Stimulated activated CD4-positive, alpha-beta T cell treated with anti-CD3 and anti-CD28 coated beads, Interleukin-2, amount 100 ng/mL, for 4 hours (primary cell): ENCODE results near the gene REEP5.
A peak's percentile ranks its signal among the peaks of the same experiment; 100 is the strongest.
"Not testable (repeated sequence)": the region's sequence is repeated elsewhere in the genome, so short reads cannot be mapped to it uniquely, and the experiment has no call there.

Experiments
- DNase-seq: peaks from one replicate; pipeline ENCODE4 v3.0.0-alpha.2; 2020; ENCODE audit warnings: low read depth

Gene REEP5

GRCh38 chr5:112885001-112885400, 37.0 kb downstream of the REEP5 start:
- no peak for DNase-seq

DNA sequence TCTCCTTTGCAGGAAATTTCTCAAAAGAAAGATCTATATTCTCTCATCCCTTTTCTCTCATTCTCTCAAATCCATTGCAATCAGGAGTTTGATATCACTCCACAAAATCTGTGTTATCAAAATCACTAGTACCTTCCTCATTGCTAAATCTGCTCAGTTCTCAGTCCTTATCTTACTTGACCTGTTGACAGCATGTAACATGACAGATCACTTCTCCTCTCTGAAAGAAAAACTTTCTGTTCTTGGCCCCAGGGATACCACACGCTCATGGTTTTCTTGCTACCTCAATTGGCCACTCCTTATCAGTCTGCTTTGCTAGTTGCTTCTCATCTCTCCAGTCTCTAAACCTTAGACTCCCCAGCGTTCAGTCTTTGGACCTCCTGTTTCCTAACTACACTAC, 38.8 kb downstream of the REEP5 start:
- DNase-seq: no peak

- DNase-seq: no peak
Measured at GRCh38 chr5:112880219-112880964, 41.6 kb downstream of the REEP5 start.

DNA sequence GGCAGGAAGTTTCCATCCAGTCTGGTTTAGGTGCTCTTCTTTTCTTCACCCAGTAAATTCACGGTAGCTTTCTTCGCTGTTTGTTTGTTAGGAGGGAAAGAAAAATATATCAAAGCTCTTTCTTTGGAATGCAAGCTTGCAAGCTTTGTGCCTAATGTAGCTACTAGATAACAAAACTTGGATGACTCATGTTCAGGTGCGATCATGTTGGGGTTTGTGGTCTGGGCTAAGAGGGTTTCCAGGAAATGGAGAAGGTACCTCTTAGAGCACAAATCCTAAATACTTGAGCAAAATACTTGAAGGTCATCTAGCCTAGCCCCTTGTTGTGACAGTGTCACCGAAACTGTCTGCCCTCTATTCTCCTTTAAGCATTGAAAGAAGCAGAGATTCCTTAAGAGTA, 43.3 kb downstream of the REEP5 start:
- DNase-seq: peak; percentile 54

GRCh38 chr5:112878101-112878500, 43.9 kb downstream of the REEP5 start:
- DNase-seq: no peak

DNA sequence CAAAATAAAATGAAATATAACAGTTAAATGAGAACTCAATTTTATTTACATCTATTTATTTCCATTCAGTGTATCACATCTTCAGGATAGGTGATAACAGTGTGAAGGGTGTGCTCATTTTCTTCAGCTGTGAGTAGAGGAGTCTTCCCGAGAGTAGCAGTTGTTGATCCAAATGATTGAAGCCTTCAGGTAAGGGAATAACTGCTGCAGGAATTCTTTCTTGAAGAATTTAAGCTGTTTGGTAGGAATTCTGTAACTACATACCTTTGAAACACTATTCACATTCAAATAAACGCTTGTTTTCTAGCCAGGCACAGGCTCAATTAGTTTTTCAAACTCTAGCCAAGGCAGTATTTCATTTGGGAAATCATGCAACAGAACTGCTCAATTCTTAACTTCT, 45.7 kb downstream of the REEP5 start:
- no peak for DNase-seq

GRCh38 chr5:112870966-112871365, 51.1 kb downstream of the REEP5 start:
- DNase-seq: no peak

- DNase-seq: no peak
Measured at GRCh38 chr5:112869948-112870347, 52.1 kb downstream of the REEP5 start.

DNA sequence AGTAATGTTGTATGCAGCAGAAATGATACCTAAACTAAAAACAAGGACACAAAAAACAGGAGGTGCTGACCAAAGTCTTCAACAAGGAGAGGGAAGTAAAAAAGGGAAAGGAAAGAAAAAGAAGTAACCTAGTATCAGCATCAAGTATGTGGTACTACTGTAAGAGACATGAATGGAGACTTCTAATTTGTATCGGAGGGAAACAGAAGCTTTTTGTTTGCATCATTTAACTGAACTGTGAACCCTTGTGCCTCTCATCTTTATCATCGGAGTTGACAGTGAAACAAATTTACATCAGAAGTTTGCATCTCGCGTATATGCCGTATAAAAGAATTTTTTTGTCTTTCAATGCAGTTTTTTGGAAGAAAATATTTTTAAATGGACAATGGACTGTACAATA, 54.6 kb downstream of the REEP5 start:
- no peak for DNase-seq

DNA sequence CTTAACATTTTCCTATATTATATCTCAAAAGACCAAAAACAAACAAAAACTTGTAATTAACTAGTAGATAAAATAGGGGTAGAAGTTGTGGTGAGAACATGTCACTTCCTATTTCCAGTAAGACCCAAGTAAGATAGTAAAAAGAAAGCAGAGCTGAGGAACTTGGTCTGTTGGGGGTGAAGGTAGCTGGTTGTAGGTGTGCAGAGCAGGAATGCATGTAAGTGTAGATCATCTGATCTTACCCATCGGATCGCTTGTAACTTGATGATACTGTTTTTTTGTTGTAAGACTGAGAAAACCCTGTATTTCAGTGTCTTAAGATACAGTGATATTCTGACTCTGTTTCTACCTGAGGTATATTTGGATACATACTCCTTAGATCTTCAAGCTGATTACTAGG, 55.3 kb downstream of the REEP5 start:
- DNase-seq: no peak

DNA sequence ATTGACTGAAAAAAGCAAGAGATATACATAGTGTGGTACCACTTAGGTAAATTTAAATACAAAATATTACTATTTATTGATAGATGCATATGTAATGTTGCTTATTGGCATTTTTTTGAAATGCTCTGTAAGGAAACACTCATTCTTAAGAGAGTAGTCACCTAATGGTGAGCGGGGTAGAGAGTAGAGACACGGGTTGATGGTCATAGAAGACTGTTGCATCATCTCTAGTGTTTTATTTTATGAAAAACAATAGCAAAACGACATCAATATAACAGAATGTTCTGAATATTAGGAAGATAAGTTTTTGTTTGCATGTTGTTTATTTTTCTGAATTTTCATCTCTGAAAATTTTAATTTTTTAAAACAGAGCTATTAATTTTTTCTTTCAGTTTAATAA, 56.9 kb downstream of the REEP5 start:
- no peak for DNase-seq

GRCh38 chr5:112863549-112863948, 58.5 kb downstream of the REEP5 start:
- no peak for DNase-seq

DNA sequence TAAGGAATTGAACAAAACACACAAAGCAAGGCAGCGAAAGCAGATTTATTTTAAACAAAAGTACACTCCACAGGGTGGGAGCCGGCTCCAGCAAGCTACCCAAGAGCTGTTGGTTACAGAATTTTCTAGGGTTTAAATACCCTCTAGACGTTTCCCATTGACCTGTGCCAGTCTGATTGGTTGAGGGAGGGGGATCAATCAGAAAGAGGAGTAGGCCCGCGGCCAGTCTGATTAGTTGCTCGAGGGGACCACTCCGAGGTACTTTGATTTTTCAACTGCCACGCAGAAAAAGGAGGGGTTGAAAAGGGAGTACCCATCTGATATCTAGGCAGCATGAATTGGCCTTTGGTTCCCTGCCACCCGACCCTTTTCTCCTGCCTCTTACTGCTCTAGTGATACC, 59.9 kb downstream of the REEP5 start:
- DNase-seq: no peak

DNA sequence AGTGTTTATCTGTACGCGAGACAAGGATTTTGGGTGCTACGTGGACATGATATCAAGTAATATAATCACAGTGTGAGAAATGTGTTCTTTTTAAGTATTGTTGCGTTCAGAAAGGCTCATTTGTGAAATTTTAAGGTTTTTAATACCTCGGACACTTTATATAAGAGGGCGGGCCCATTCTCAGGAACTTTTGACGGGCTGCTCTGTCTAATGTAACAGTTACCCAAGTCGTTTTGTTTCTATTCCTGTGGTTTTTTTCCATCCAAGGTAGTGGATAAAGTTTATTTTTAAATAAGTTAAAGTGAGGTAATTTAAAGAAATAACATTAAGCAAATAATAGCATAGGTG, 60.4 kb downstream of the REEP5 start:
- no peak for DNase-seq

DNA sequence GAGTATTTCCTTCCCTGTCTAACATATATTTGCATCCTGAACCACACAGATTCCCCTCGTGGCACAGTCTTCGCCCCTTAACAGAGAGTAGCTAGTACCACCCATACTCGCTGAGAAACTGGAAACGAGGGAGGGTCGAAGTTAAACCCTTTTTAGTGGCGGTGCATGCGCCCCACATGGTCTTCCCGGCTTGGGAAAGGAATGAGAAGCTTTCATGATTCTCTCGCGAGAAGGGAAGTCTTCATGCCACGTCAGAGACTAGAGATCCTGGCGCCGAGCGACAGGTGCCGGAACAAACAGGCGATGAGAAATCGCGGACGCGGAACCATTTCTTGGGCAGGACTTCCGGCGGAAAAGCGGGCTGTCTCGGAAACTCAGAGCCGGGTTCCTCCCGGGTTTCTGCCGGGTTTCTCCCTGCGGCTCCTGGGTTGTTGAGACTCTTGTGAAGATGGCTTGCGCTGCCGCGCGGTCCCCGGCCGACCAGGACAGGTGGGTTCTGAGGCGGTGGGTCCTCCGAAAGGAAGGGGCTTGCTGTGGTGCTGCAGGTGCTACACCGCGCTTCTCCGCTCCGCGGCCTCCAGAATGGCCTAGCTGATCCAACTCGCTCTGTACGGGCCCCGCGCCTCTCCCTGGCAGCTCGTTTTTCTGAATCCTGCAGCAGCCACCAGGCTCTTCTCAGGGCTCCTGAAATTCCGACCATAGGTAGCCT, 60.9 kb downstream of the REEP5 start, which contains the start of gene SRP19:
TSS of gene SRP19 (plus strand) at position 359 of the 709 bp plus-strand sequence. CDS start at position 449, 90 bp downstream.
- DNase-seq: peak; percentile 86

- not testable (repeated sequence) for DNase-seq
Measured at GRCh38 chr5:112860571-112860928, 61.5 kb downstream of the REEP5 start.

- DNase-seq: no peak
Measured at GRCh38 chr5:112857866-112858265, 64.2 kb downstream of the REEP5 start.

DNA sequence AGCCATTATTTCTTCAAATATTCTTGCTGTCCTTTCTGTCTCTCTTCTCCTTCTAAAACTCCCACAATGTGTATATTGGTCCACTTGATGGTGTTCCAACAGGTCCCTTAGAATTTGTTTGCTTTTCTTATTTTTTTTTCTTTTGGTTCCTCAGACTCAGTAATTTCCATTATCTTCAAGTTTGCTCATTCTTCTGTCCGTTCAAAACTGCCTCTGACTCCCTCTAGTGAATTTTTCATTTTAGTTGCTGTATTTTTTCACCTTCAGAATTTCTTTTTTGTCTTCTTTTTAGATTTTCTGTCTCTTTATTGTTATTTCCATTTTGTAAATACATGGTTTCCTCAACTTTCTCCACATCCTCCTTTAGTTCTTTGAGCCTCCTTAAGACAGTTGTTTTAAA, 67.4 kb downstream of the REEP5 start:
- DNase-seq: no peak

- DNase-seq: no peak
Measured at GRCh38 chr5:112849912-112850311, 72.1 kb downstream of the REEP5 start.

DNA sequence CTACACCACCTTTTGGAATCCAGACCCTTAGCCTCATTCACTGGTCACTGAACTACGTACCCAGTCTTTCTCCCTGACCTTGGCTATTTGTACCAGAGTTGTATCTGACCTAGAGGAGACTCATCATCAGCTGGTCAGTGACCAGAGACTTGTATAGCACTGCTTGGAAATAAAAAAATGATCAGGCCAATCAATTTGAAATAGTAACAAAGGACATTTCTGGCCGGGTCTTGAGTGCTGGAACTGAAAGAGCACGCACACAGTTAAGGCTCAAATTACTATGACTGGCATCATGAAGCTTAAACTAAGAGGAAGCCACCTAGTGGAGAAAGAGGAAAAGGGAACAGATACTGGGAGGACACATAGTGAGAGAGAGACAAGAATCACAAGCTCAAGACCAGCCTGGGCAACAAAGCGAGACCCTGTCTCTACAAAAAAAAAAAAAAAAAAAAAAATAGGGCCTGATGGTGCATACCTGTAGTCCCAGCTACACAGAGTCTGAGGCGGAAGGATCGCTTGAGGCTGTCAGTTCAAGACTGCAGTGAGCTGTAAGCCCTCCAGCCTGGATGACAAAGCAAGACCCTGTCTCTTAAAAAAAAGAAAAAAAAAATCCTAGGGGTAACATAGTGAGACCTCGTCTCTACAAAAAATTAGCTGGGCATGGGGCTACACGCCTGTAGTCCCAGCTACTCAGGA, 73.8 kb downstream of the REEP5 start:
- DNase-seq: no peak

- DNase-seq: no peak
Measured at GRCh38 chr5:112847306-112847705, 74.7 kb downstream of the REEP5 start.

GRCh38 chr5:112846556-112846955, 75.5 kb downstream of the REEP5 start:
- DNase-seq: no peak

DNA sequence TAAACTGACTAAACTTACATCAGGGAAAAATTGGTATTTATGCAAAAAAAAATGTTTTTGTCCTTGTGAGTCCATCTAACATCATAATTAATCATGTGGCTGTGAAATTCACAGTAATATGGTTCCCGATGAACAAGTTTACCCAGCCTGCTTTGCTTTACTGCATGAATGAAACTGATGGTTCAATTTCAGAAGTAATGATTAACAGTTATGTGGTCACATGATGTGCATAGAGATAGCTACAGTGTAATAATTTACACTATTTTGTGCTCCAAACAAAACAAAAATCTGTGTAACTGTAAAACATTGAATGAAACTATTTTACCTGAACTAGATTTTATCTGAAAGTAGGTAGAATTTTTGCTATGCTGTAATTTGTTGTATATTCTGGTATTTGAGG, 77.5 kb downstream of the REEP5 start:
- no peak for DNase-seq
